GM13976 (cell line): ENCODE results near the gene MRPL9.
A peak's percentile ranks its signal among the peaks of the same experiment; 100 is the strongest.

Experiments used
- DNase-seq: peaks from one replicate; pipeline ENCODE4 v3.0.0; 2012; ENCODE audit warnings: low spot score
- in situ Hi-C: fragments of 300-500 bp; cut with MboI; formaldehyde crosslinking; loops from one replicate; pipeline ENCODE4 v1.12.0; 2022; ENCODE audit warnings: low sequenced_read_pairs, mixed read lengths, inconsistent platforms; ENCODE audit not compliant: unreplicated experiment
- TF ChIP-seq, protein P1 (sequence below): IDR thresholded peaks from 2 replicates; pipeline ENCODE4 v1.5.1; 2012; ENCODE audit warnings: borderline replicate concordance, mild to moderate bottlenecking; ENCODE audit not compliant: insufficient read depth; ENCODE audit errors: extremely low read depth, missing control alignments, control extremely low read depth

Gene MRPL9

DNA sequence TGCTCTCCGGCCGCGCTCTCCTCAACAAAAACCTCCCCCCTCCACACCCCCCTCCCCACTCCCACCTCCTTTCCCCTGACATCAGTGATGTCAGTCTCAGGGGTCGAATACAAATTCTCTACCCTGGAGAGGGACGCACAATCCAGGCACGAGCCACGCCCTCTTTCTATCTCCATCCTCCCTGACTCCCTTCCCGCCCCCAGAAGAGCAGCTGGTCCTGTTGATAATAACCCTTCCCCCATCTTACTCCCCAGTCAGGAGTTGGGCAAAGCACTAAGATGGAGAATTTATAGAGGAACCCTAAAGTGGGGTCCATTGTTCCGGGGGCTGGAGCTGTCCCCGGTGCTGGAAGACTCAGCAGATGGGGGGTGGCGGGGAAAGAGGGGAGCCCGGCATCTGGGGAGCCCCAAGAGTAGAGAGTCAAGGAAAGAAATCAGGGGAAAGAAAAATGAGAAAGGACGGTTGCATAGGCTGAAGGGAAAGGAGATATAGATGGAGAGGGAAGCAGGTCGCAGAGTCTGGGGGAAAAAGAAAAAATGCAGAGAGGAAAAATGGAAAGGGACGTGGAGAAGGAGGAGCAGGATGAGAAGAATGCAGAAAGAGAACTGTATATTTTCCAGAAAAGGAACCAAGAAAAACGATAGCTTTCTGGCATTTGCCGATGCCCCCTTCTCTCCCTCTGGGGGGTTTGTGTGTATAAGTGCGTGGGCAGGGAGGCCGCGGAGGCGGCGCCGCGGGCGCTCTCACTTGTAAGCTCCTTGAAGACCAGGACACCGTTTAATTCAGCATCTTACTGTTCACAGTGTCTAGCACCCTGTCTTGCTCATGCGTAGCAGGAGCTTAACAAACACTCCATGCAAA, 46.3 kb downstream of the MRPL9 start, which contains the start of gene CELF3:
CELF3 (minus strand) TSS at position 33 of the 861 bp plus-strand sequence. CDS start 783 bp downstream, outside the sequence.
- DNase-seq, result peak; percentile 60
- TF ChIP-seq, protein P1, sequence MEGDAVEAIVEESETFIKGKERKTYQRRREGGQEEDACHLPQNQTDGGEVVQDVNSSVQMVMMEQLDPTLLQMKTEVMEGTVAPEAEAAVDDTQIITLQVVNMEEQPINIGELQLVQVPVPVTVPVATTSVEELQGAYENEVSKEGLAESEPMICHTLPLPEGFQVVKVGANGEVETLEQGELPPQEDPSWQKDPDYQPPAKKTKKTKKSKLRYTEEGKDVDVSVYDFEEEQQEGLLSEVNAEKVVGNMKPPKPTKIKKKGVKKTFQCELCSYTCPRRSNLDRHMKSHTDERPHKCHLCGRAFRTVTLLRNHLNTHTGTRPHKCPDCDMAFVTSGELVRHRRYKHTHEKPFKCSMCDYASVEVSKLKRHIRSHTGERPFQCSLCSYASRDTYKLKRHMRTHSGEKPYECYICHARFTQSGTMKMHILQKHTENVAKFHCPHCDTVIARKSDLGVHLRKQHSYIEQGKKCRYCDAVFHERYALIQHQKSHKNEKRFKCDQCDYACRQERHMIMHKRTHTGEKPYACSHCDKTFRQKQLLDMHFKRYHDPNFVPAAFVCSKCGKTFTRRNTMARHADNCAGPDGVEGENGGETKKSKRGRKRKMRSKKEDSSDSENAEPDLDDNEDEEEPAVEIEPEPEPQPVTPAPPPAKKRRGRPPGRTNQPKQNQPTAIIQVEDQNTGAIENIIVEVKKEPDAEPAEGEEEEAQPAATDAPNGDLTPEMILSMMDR, result no peak
- in situ Hi-C loops, result no loop called here

DNA sequence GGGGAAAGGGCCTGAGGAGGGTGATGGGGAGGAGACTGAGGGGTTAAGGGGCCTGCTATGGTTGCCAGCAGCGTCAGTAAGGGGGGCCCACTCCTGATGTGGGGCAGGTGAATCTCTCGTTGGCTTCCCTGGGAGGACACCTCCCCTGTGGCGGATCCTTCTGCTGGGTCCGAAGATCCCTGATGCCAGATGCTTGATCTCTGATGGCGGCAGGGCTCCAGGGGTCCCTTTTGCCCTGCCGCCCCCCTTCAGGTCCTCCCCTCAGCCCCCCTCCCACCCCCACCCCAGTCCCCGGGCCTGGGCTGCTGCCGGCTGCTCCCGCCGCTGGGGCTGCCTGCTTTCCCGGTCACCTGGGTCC, 46.9 kb downstream of the MRPL9 start:
- in situ Hi-C loops, result no loop called here
- no peak for DNase-seq
- TF ChIP-seq, protein P1, result no peak

DNA sequence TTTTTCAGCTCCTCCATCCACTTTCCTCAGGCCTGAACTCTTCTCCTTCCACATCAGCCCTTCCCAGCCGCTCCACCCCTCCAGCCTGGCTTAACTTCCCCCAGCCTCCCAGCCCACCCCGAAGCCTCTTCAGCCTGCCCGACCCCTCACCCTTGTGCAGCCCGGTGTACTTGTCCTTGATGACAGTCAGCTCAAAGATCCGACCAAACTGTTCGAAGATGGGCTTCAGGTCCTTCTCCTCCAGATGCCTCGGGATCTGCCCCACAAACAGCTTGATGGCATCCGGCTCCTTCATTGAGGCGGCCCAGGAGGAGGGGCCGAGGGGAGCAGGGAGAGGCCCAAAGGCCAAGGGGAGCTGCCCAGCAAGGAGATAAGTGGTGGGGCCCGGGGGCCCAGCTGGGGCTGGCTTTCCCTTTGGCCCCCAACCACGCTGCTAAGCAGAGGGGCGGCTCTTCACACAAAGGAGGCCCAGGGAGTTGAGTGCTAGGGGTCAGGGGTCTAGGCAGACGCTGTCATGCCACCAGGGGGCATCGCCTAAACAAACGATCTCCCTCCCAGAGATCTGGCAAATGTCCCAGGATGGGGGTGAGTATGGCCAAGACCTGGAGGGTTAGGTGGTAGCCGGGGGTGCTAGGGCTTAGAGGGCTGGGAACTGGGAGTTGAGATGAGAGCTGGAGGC, 47.4 kb downstream of the MRPL9 start:
- in situ Hi-C loops, result no loop called here
- TF ChIP-seq, protein P1, result no peak
- no peak for DNase-seq

DNA sequence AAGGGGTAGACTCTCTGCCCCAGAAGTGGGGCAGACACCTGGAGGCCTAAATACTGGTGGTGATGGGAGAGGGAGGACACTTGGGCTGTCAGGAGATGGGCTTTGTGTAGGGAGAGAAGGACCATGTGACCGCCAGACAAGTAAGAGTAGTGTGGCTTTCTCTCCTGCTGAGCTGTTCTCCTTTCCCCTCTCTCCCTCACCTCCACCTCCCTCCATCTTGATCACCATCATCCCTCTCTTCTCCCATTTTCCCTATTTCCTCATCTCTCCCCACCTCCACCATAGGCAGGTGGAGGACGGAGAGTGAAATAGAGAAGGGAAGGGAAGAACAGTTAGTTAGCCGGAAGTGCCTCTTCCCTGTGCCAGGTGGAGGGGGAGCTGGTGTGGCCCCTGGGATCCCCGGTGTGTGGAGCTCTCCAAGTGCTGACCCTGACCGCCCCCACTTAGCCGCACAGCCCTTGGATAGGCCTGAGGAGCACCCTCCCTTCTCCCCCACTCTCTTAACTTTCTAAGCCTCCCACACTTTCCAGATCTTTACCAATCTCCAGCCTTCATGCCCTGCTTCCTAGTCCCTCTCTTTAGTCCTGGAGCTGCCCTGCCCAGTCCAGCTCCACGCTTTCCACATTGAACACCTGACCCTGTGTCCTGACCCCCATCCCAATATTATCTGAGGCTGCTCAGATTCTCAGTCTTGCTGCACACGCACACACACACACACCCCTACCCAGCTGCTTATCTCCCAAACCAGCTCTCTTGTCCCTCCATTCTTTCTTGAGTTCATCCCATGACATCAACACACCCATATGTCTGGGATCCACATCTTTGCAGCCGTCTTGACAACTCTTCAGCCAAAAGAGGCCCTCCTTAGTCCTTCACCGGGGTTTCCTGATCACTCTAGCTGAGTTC, 48.2 kb downstream of the MRPL9 start:
- TF ChIP-seq, protein P1, result no peak
- in situ Hi-C loops, result no loop called here
- DNase-seq, result no peak

DNA sequence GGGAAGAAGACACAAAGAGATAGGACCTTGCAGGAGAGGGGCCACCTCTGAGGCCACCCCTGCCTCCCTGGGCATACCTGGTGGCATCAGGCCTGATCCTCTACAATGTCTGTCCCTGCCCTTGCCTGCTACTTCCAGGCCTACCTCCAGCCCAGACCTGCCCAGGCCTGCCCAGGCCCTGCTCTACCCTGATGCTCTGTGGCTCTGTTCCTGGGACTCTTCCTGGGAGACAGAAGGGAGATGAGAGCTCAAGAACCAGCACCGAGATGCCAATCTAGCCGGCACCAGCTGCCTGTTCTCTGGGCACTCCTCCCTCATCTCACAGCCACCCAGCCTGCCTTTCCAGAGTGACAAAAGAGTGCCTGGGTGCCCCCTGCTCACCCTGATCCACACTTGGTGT, 49.4 kb downstream of the MRPL9 start:
- DNase-seq, result no peak
- in situ Hi-C loops, result no loop called here
- TF ChIP-seq, protein P1, result no peak

DNA sequence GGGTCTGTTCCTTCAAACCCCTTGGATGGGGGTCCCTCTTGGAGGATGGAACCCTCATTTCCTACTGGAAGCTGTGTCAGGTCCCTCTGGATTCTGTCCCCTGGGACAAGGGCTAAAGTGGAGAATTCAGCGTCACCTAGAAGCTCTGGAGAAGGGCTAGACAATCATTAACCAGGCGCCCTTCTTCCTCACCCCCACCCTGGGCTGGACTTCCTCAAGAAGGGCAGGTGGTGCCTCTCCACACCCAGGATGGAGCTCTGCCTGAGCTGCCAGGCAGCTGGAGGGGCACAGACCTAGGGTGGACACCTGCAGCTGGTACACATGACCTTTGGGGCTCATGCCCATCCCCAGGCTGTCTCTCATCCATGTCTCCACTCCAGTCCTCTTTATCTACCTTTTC, 50.3 kb downstream of the MRPL9 start:
- TF ChIP-seq, protein P1, result no peak
- no peak for DNase-seq
- in situ Hi-C loops, result no loop called here
